ENCODE data around the gene LAMTOR2.

DNA sequence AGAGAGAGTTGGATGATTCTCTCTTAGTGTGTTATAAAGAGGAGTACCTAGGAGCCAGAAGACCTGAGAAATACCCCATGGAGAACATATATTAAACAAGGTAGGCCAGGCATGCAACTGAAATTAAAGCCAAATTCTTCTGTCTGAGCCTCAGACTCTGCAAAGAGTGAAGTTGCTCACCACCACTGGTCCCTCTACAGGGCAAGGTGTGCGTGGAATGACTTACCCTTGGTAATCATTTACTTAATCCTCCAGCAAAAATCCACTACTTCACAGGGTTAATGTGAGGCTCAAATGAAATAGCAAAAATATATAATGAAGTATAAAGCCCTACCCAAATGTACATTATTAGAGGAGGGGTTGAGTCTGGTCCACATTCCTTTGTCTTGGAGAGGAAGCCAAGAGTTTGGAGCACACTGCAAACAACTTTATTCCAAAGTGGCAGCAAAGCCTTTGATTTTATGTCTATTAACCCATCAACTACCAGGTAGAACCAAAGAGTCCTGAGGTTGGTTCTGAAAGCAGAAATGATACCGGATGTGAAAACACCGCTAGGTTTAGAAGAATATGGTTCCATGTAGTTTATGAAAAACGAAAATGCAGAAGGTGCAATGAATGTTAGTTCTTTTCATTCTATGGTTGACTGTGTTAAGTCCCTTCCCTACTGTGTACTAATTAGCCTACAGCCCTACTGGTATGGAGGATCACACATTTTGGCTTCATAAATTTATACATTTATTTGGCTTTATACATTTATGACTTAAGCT lies 42.3 kb upstream of the LAMTOR2 start:
- TF ChIP-seq SUZ12 (IDR thresholded peaks at IDR 0.05) (no peak), ARNT (IDR thresholded peaks at IDR 0.05) (no peak), FOXA1 (IDR thresholded peaks at IDR 0.05) (no peak)

All from HEK293T (cell line).